Right ventricle myocardium inferior (tissue), 1 donor: Measurements from ENCODE around the gene ALMS1. TPM values are rescaled to one million over a fixed set of nuclear protein-coding genes. Genes with fewer than 3 reads are reported as not detected.
"Not testable (repeated sequence)": the region's sequence is repeated elsewhere in the genome, so short reads cannot be mapped to it uniquely, and the experiment has no call there.

Source experiments
- ATAC-seq: fragments of 200-7000 bp; cut with Tn5 transposase; one replicate; pipeline ENCODE4 v1.9.1; 2020; ENCODE audit warnings: mild to moderate bottlenecking, moderate library complexity
- DNase-seq: peaks from one replicate; pipeline ENCODE4 v3.0.0; 2021; ENCODE audit errors: missing footprints
- intact Hi-C: fragments of 100-400 bp; cut with DNase I; formaldehyde crosslinking; loops from one replicate; pipeline ENCODE4 v1.11.0; 2022
- total RNA-seq: library from RNA; stranded (reverse); fragmentation: NEBNext Ultra II Directional; extraction: Animal tissue kit (Norgen Biotek cat#: 25700); gene quantifications from one replicate; pipeline ENCODE4 v1.2.1, GENCODE V29; 2021
- donor health status: DM: no; HTN: yes; CAD: no; lungs with severe emphysema.

ALMS1 gene
- total RNA-seq, 1 donor from 2014 or later, result 7.9 TPM

GRCh38 chr2:73642338-73643018 is 256.8 kb downstream of the ALMS1 start, which contains the start of gene NAT8:
Gene NAT8 (minus strand): TSS chr2:73642422. CDS start chr2:73641628, 794 bp downstream.
- intact Hi-C loops, result no loop called here
- ATAC-seq (no peak), DNase-seq (no peak)

GRCh38 chr2:73647690-73648089 is 262.1 kb downstream of the ALMS1 start:
- DNase-seq, intact Hi-C loops, ATAC-seq: not testable (repeated sequence)

- DNase-seq (no peak), ATAC-seq (no peak)
- intact Hi-C loops, result no loop called here
Observed at GRCh38 chr2:73651591-73652230, 266.1 kb downstream of the ALMS1 start.

- ATAC-seq, result no peak
- intact Hi-C loops, result no loop called here
- no peak for DNase-seq
Observed at GRCh38 chr2:73652348-73652747, 266.7 kb downstream of the ALMS1 start.

- ATAC-seq (no peak), DNase-seq (no peak)
- intact Hi-C loops, result no loop called here
Observed at GRCh38 chr2:73654175-73654574, 268.5 kb downstream of the ALMS1 start.

Other genes starting within 250 kb of the ALMS1 start
- not detected for gene NOTO, start 183.3 kb upstream of the ALMS1 start, total RNA-seq
- gene SMYD5, start 171.6 kb upstream of the ALMS1 start, total RNA-seq, result 16.8 TPM
- gene PRADC1, start 152.6 kb upstream of the ALMS1 start, total RNA-seq, result 88.3 TPM
- 212 TPM for gene CCT7, start 151.5 kb upstream of the ALMS1 start, total RNA-seq
- 0.87 TPM for gene FBXO41, start 101.4 kb upstream of the ALMS1 start, total RNA-seq
- not detected for gene EGR4, start 92.3 kb upstream of the ALMS1 start, total RNA-seq